ENCODE data around the gene RBM15. TPM values are rescaled to one million over a fixed set of nuclear protein-coding genes. Genes with fewer than 3 reads are reported as not detected.
A peak's percentile ranks its signal among the peaks of the same experiment; 100 is the strongest.

Gene RBM15
- total RNA-seq, 1 donor = 38.0 TPM

DNA sequence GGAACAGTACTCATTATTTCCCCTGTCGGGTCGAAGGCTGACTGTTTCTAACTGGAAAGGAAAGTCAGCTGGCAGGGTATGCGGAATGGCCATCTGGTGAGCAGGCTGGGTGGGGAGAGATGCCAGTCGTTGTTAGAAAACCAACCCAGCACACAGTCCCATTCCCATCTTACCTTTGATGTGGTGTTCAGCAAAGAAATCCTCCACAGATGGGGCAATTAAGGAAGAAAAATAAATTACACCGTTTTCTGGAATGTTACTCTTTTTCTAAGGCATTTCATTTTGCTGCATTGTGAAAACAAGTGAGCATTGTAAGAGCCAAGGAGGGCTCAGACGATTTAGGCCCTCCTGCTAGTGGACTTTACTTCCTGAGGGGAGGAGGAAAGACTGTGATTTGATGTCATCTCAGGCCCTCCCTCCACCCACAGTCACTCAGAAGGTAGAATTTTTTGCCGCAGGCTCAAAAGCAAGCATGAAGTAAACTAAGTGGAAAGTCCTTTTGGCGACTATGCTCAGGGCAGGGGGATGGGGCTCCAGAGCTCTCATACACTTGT, 51.6 kb downstream of the RBM15 start, which contains the start of gene SLC16A4:
Gene SLC16A4 (minus strand): TSS at position 335 of the 554 bp plus-strand sequence. CDS start 1,703 bp downstream, outside the sequence.
- H3K4me1 ChIP-seq (ENCODE audit: insufficient read depth, low read length) = peaks cover 31% of the 10 kb centered on the region
- H3K9me3 ChIP-seq (ENCODE audit: low read depth, low read length) = no peaks in the 10 kb centered on the region
- peak within 1 kb of the TSS; percentile 80 for H3K27ac ChIP-seq (ENCODE audit: low read depth, low read length)
- H2AFZ ChIP-seq (ENCODE audit: low read length) = peak within 1 kb of the TSS; percentile 75
- no peak for TF ChIP-seq CTCF (IDR thresholded peaks at IDR 0.05; ENCODE audit: extremely low read depth, low read depth, low read length)
- peaks cover 16% of the 10 kb centered on the region for H3K36me3 ChIP-seq (ENCODE audit: insufficient read depth, low read length)
- peak; percentile 84 for DNase-seq (ENCODE audit: insufficient read length, low spot score, missing footprints)
- H3K4me3 ChIP-seq (ENCODE audit: insufficient read depth, low read length) = peak within 1 kb of the TSS; percentile 69
- no peaks in the 10 kb centered on the region for H4K20me1 ChIP-seq (ENCODE audit: insufficient read depth, low read length)
- H3K4me2 ChIP-seq (ENCODE audit: insufficient read depth, low read length) = peak within 1 kb of the TSS; percentile 84
- no peaks in the 10 kb centered on the region for H3K27me3 ChIP-seq (ENCODE audit: insufficient read depth, low read length)
- H3K79me2 ChIP-seq (ENCODE audit: insufficient read depth, low read length) = peaks cover 13% of the 10 kb centered on the region

DNA sequence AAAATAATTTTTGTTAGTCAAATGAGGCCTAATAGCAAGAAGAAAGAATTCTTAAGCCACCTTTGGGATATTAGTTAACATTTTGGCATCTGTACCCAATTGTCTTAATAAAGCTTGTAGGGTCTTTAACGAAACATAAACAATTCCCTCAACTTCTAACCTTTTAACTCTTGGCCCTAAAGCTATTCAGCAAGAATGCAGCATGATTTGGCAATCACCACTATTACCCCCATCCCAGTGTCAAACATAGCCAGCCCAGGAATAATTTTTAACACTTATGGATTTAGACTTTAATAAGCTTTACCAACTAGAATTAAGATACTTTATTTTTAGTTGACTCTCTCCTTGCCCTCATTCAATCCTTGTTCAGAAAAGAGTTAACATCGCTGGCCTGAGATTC, 54.1 kb downstream of the RBM15 start:
- peak overlapping the region; percentile 63 for H3K4me2 ChIP-seq (ENCODE audit: insufficient read depth, low read length)
- no peak overlapping the region for H2AFZ ChIP-seq (ENCODE audit: low read length)
- peak overlapping the region; percentile 50 for H3K27ac ChIP-seq (ENCODE audit: low read depth, low read length)
- DNase-seq (ENCODE audit: insufficient read length, low spot score, missing footprints) = no peak
- no peak for TF ChIP-seq CTCF (IDR thresholded peaks at IDR 0.05; ENCODE audit: extremely low read depth, low read depth, low read length)
- peaks cover 31% of the 10 kb centered on the region for H3K4me1 ChIP-seq (ENCODE audit: insufficient read depth, low read length)
- H3K36me3 ChIP-seq (ENCODE audit: insufficient read depth, low read length) = peaks cover 3% of the 10 kb centered on the region
- H3K27me3 ChIP-seq (ENCODE audit: insufficient read depth, low read length) = no peaks in the 10 kb centered on the region
- H3K9me3 ChIP-seq (ENCODE audit: low read depth, low read length) = no peaks in the 10 kb centered on the region
- H3K4me3 ChIP-seq (ENCODE audit: insufficient read depth, low read length) = no peak overlapping the region
- peaks cover 10% of the 10 kb centered on the region for H3K79me2 ChIP-seq (ENCODE audit: insufficient read depth, low read length)
- no peaks in the 10 kb centered on the region for H4K20me1 ChIP-seq (ENCODE audit: insufficient read depth, low read length)

GRCh38 chr1:110393691-110394492, 54.7 kb downstream of the RBM15 start:
- no peak overlapping the region for H2AFZ ChIP-seq (ENCODE audit: low read length)
- H3K4me1 ChIP-seq (ENCODE audit: insufficient read depth, low read length) = peaks cover 31% of the 10 kb centered on the region
- H3K9me3 ChIP-seq (ENCODE audit: low read depth, low read length) = no peaks in the 10 kb centered on the region
- no peaks in the 10 kb centered on the region for H3K36me3 ChIP-seq (ENCODE audit: insufficient read depth, low read length)
- peak overlapping the region; percentile 63 for H3K4me2 ChIP-seq (ENCODE audit: insufficient read depth, low read length)
- no peaks in the 10 kb centered on the region for H3K27me3 ChIP-seq (ENCODE audit: insufficient read depth, low read length)
- H4K20me1 ChIP-seq (ENCODE audit: insufficient read depth, low read length) = no peaks in the 10 kb centered on the region
- no peak overlapping the region for H3K4me3 ChIP-seq (ENCODE audit: insufficient read depth, low read length)
- H3K79me2 ChIP-seq (ENCODE audit: insufficient read depth, low read length) = peaks cover 6% of the 10 kb centered on the region
- no peak for TF ChIP-seq CTCF (IDR thresholded peaks at IDR 0.05; ENCODE audit: extremely low read depth, low read depth, low read length)
- H3K27ac ChIP-seq (ENCODE audit: low read depth, low read length) = peak overlapping the region; percentile 50
- DNase-seq (ENCODE audit: insufficient read length, low spot score, missing footprints) = peak; percentile 92

- peak overlapping the region; percentile 63 for H3K4me2 ChIP-seq (ENCODE audit: insufficient read depth, low read length)
- H3K27me3 ChIP-seq (ENCODE audit: insufficient read depth, low read length) = no peaks in the 10 kb centered on the region
- no peak overlapping the region for H2AFZ ChIP-seq (ENCODE audit: low read length)
- no peak for TF ChIP-seq CTCF (IDR thresholded peaks at IDR 0.05; ENCODE audit: extremely low read depth, low read depth, low read length)
- no peaks in the 10 kb centered on the region for H3K9me3 ChIP-seq (ENCODE audit: low read depth, low read length)
- no peaks in the 10 kb centered on the region for H3K36me3 ChIP-seq (ENCODE audit: insufficient read depth, low read length)
- H3K79me2 ChIP-seq (ENCODE audit: insufficient read depth, low read length) = peaks cover 4% of the 10 kb centered on the region
- H3K4me1 ChIP-seq (ENCODE audit: insufficient read depth, low read length) = peaks cover 31% of the 10 kb centered on the region
- no peak overlapping the region for H3K4me3 ChIP-seq (ENCODE audit: insufficient read depth, low read length)
- peak overlapping the region; percentile 13 for H3K27ac ChIP-seq (ENCODE audit: low read depth, low read length)
- no peaks in the 10 kb centered on the region for H4K20me1 ChIP-seq (ENCODE audit: insufficient read depth, low read length)
- DNase-seq (ENCODE audit: insufficient read length, low spot score, missing footprints) = no peak
These were observed 55.3 kb downstream of the RBM15 start for GRCh38 chr1:110394493-110394820.

Measured in osteoblast (primary cell).